Esophagus muscularis mucosa (tissue), 4 donors: ENCODE data around the gene C12orf42.

Experiments
- EP300 ChIP-seq: sonication (generic); formaldehyde crosslinking; IDR thresholded peaks from one replicate; pipeline ENCODE4 v1.6.1; 2017; ENCODE audit warnings: antibody characterized with exemption
- POLR2A ChIP-seq: fragments of 450-650 bp; IDR thresholded peaks from one replicate; pipeline ENCODE4 v1.6.1; 2017; ENCODE audit warnings: antibody characterized with exemption, moderate library complexity, mild to moderate bottlenecking, low read depth
- POLR2AphosphoS5 ChIP-seq, 2 donors: sonication (generic); formaldehyde crosslinking; IDR thresholded peaks; one replicate each; pipeline ENCODE4 v1.6.1; 2017; ENCODE audit warnings: antibody characterized with exemption in 2 of 2
- TF ChIP-seq, protein P1 (sequence below), 3 experiments: fragments of 200-600 bp in 2 of 3; fragments of 450-650 bp in 1 of 3; sonication (generic) in 2 of 3; IDR thresholded peaks; one replicate each; pipeline ENCODE4 v1.5.1; 2017 to 2019; ENCODE audit warnings: antibody characterized with exemption in 3 of 3, mild to moderate bottlenecking in 2 of 3, moderate library complexity in 1 of 3

DNA sequence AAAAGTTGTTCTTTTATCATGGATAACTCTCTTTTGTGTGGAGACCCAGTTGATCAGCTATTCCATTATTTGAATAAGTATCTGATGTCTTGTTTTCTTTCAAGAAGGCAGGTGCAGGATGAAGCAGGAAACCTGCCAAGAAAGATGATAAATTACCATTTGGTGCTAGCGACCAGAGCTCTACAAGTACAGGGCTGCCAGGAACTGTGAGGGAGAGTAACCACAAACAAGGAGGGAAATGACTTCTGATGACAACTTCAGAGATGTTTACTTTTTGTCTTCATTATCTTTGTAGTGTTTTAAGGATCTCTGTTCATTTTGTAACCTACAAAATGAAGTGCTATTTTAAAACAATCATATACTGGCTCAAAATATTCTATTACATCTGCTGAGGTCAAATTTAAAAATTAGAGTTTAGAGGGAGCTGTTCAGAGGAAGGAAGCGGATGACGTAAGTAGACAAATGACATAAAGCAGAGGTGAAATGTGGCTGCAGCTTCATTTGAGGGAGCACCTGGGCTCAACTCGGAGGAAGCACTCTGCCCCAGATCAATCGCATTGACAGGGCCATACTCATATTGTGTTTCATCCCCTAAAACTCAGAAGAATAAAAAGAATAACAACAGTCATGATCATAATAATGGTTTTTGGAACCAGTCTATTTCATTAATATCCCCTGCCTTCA is 226.8 kb downstream of the C12orf42 start:
- TF ChIP-seq, protein P1, sequence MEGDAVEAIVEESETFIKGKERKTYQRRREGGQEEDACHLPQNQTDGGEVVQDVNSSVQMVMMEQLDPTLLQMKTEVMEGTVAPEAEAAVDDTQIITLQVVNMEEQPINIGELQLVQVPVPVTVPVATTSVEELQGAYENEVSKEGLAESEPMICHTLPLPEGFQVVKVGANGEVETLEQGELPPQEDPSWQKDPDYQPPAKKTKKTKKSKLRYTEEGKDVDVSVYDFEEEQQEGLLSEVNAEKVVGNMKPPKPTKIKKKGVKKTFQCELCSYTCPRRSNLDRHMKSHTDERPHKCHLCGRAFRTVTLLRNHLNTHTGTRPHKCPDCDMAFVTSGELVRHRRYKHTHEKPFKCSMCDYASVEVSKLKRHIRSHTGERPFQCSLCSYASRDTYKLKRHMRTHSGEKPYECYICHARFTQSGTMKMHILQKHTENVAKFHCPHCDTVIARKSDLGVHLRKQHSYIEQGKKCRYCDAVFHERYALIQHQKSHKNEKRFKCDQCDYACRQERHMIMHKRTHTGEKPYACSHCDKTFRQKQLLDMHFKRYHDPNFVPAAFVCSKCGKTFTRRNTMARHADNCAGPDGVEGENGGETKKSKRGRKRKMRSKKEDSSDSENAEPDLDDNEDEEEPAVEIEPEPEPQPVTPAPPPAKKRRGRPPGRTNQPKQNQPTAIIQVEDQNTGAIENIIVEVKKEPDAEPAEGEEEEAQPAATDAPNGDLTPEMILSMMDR (IDR thresholded peaks at IDR 0.05): no peak
- no peak for TF ChIP-seq POLR2AphosphoS5 (IDR thresholded peaks at IDR 0.05)
- no peak for TF ChIP-seq POLR2A
- TF ChIP-seq EP300: no peak
